ENCODE data around the gene TUT7.

DNA sequence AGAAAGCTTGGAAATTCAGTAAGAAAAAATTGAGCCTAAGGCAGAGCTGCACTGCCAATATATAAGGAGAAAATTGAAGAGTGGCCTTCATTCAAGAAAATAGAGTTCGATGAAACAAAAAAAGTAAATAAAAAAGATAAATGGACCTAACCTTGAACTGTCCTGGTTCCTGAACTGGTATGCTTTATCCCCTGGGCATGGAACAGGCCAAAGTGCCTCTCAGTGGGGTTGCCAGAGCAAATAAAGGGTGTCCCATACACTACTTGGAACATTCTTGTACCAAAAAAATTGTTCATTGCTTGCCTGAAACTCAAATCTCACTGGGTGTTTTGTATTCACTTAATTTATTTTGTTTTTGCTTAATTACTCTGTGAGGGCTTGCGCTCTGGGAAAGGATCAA is 42.2 kb upstream of the TUT7 start:
- TF ChIP-seq, protein P1, sequence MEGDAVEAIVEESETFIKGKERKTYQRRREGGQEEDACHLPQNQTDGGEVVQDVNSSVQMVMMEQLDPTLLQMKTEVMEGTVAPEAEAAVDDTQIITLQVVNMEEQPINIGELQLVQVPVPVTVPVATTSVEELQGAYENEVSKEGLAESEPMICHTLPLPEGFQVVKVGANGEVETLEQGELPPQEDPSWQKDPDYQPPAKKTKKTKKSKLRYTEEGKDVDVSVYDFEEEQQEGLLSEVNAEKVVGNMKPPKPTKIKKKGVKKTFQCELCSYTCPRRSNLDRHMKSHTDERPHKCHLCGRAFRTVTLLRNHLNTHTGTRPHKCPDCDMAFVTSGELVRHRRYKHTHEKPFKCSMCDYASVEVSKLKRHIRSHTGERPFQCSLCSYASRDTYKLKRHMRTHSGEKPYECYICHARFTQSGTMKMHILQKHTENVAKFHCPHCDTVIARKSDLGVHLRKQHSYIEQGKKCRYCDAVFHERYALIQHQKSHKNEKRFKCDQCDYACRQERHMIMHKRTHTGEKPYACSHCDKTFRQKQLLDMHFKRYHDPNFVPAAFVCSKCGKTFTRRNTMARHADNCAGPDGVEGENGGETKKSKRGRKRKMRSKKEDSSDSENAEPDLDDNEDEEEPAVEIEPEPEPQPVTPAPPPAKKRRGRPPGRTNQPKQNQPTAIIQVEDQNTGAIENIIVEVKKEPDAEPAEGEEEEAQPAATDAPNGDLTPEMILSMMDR (conservative IDR thresholded peaks at IDR 0.05; ENCODE audit: low read depth, low read length): no peak
- TF ChIP-seq RFX5 (IDR thresholded peaks at IDR 0.05; ENCODE audit: low read depth, low read length): no peak
